HepG2 (cell line): ENCODE measurements around the gene EEFSEC. TPM values are rescaled to one million over a fixed set of nuclear protein-coding genes. Genes with fewer than 3 reads are reported as not detected.

Experiments
- AHR ChIP-seq: IDR thresholded peaks from 2 replicates; pipeline ENCODE4 v1.6.1; 2018; ENCODE audit warnings: missing genetic modification reagents, missing compliant biosample characterization
- ARHGAP35 ChIP-seq: sonication (generic); formaldehyde crosslinking; IDR thresholded peaks from 2 replicates; pipeline ENCODE4 v1.9.0; 2022; ENCODE audit warnings: mild to moderate bottlenecking, inconsistent platforms, moderate library complexity, missing genetic modification reagents, borderline replicate concordance
- CBX1 ChIP-seq: IDR thresholded peaks from one replicate; pipeline ENCODE4 v1.6.1; 2016; ENCODE audit warnings: antibody characterized with exemption, low read depth
- EHMT2 ChIP-seq: fragments of 200-600 bp; sonication (generic); IDR thresholded peaks from 2 replicates; pipeline ENCODE4 v1.7.0; 2017; ENCODE audit warnings: antibody characterized with exemption, low read depth, low read length, borderline replicate concordance
- GABPA ChIP-seq, 2 experiments: IDR thresholded peaks; 2 replicates each; pipeline ENCODE4 v1.6.1; 2011 to 2016; ENCODE audit warnings: low read depth in 2 of 2, low read length in 1 of 2, missing biosample characterization in 1 of 2, missing genetic modification characterization in 1 of 2
- KLF11 ChIP-seq: IDR thresholded peaks from 2 replicates; pipeline ENCODE4 v1.6.1; 2016; ENCODE audit warnings: missing compliant biosample characterization
- MED1 ChIP-seq: sonication (generic); formaldehyde crosslinking; IDR thresholded peaks from 2 replicates; pipeline ENCODE4 v1.4.0; 2020; ENCODE audit warnings: missing genetic modification reagents
- NR1H2 ChIP-seq: sonication (generic); formaldehyde crosslinking; IDR thresholded peaks from 2 replicates; pipeline ENCODE4 v1.8.1; 2022; ENCODE audit warnings: low read depth, missing genetic modification reagents, borderline replicate concordance
- ZBTB20 ChIP-seq: sonication (generic); formaldehyde crosslinking; IDR thresholded peaks from 2 replicates; pipeline ENCODE4 v1.8.1; 2023; ENCODE audit warnings: missing genetic modification reagents, low read depth, mild to moderate bottlenecking, borderline replicate concordance
- ZBTB7A ChIP-seq: sonication (generic); formaldehyde crosslinking; IDR thresholded peaks from 2 replicates; pipeline ENCODE4 v1.8.0; 2022; ENCODE audit warnings: mild to moderate bottlenecking, missing genetic modification reagents
- ZFP36L2 ChIP-seq: sonication (generic); formaldehyde crosslinking; IDR thresholded peaks from 2 replicates; pipeline ENCODE4 v1.4.0; 2020; ENCODE audit warnings: missing genetic modification reagents
- ZNF256 ChIP-seq: sonication (generic); formaldehyde crosslinking; conservative IDR thresholded peaks from 2 replicates; pipeline ENCODE4 v1.4.0; 2020; ENCODE audit warnings: missing genetic modification reagents
- ZNF367 ChIP-seq: sonication (generic); formaldehyde crosslinking; IDR thresholded peaks from 2 replicates; pipeline ENCODE4 v1.4.0; 2020; ENCODE audit warnings: missing genetic modification reagents, borderline replicate concordance
- ZNF816 ChIP-seq: sonication (generic); formaldehyde crosslinking; IDR thresholded peaks from 2 replicates; pipeline ENCODE4 v1.8.0; 2022; ENCODE audit warnings: missing genetic modification reagents, mild to moderate bottlenecking, borderline replicate concordance
- polyA plus RNA-seq, 8 experiments: library from polyadenylated mRNA; depleted of rRNA in 3 of 8; stranded (reverse) in 7 of 8; unstranded in 1 of 8; fragments of >200 nt; fragmentation: Illumina TruSeq in 4 of 8; extraction: Trizol in 4 of 8; gene quantifications; 2 replicates each; pipeline versions ENCODE4 v1.2.1 to v1.2.3, GENCODE V29; 2011 to 2016; ENCODE audit warnings: low read depth in 4 of 8, missing spikeins in 1 of 8, mixed read lengths in 1 of 8; ENCODE audit not compliant: insufficient read depth in 1 of 8
- total RNA-seq, 5 experiments: library from RNA; depleted of rRNA; stranded (reverse); fragments of >200 nt; fragmentation: Illumina TruSeq; extraction: Trizol; gene quantifications; 2 replicates each; pipeline ENCODE4 v1.2.3, GENCODE V29; 2016; ENCODE audit warnings: low read depth in 1 of 5
- TF ChIP-seq, protein P1 (sequence below): sonication (generic); formaldehyde crosslinking; IDR thresholded peaks from 2 replicates; pipeline ENCODE4 v1.4.0; 2020; ENCODE audit warnings: missing genetic modification reagents, borderline replicate concordance
- TF ChIP-seq, protein P2 (sequence below): sonication (generic); formaldehyde crosslinking; conservative IDR thresholded peaks from 2 replicates; pipeline ENCODE4 v1.8.1; 2023; ENCODE audit warnings: missing genetic modification reagents
- TF ChIP-seq, protein P3 (sequence below): IDR thresholded peaks from 2 replicates; pipeline ENCODE4 v1.6.1; 2016; ENCODE audit warnings: low read depth
- TF ChIP-seq, protein P4 (sequence below): sonication (generic); formaldehyde crosslinking; IDR thresholded peaks from 2 replicates; pipeline ENCODE4 v1.9.0; 2022; ENCODE audit warnings: missing genetic modification reagents, mild to moderate bottlenecking, borderline replicate concordance
- TF ChIP-seq, protein P5 (sequence below): sonication (generic); formaldehyde crosslinking; IDR thresholded peaks from 2 replicates; pipeline ENCODE4 v1.4.0; 2020; ENCODE audit warnings: missing genetic modification reagents, mild to moderate bottlenecking, borderline replicate concordance

Gene EEFSEC
- total and polyA plus RNA-seq, 2 of the 13 experiments (the other 11 are each of a cell fraction or from before 2014, with no cell fraction given), result 6.4 to 24.2 TPM

DNA sequence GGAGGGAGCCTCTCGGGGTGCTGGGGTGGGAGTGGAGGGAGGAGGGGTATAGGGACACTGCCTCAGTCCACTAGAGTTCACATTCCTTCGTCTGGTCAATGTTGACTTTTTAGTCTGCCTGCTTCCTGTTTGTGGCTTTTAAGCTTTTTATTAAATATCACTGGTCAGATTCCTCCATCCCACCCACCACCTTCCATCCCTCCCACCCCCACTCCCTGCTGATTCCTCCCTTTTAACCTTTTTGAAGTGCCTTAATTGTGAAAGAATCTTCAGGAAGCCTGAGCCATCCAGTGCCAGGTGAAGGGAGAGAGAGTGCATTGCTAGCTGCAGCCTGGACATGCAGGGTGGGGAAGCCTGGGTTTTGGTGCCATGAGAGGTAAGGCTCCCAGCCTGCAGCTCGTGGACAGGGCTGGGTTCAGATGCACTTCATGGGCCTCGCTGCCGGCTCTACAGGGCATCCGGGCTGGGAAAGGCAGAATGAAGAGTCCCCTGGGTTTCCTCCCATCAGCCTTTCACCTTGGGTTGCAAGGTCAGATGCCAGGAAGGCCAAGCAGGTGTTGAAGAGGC lies 207.5 kb downstream of the EEFSEC start (continued):
- TF ChIP-seq ARHGAP35 (CRISPR knock-in tag) (no peak), ZFP36L2 (CRISPR knock-in tag) (no peak), ZNF256 (CRISPR knock-in tag) (no peak), GABPA (IDR thresholded peaks at IDR 0.05; ENCODE audit: low read depth, low read length) (no peak), GABPA (CRISPR knock-in tag; IDR thresholded peaks at IDR 0.05; ENCODE audit: low read depth) (peak; percentile 57; the same call in 1 of the 2 replicates), KLF11 (CRISPR knock-in tag) (no peak), MED1 (CRISPR knock-in tag) (peak; percentile 74), CBX1 (no peak), ZNF367 (no peak), NR1H2 (CRISPR knock-in tag) (no peak), ZBTB7A (CRISPR knock-in tag) (no peak), AHR (no peak), ZBTB20 (CRISPR knock-in tag) (no peak), ZNF816 (CRISPR knock-in tag) (no peak), EHMT2 (no peak)
- TF ChIP-seq, protein P1, sequence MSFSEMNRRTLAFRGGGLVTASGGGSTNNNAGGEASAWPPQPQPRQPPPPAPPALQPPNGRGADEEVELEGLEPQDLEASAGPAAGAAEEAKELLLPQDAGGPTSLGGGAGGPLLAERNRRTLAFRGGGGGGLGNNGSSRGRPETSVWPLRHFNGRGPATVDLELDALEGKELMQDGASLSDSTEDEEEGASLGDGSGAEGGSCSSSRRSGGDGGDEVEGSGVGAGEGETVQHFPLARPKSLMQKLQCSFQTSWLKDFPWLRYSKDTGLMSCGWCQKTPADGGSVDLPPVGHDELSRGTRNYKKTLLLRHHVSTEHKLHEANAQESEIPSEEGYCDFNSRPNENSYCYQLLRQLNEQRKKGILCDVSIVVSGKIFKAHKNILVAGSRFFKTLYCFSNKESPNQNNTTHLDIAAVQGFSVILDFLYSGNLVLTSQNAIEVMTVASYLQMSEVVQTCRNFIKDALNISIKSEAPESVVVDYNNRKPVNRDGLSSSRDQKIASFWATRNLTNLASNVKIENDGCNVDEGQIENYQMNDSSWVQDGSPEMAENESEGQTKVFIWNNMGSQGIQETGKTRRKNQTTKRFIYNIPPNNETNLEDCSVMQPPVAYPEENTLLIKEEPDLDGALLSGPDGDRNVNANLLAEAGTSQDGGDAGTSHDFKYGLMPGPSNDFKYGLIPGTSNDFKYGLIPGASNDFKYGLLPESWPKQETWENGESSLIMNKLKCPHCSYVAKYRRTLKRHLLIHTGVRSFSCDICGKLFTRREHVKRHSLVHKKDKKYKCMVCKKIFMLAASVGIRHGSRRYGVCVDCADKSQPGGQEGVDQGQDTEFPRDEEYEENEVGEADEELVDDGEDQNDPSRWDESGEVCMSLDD (CRISPR knock-in tag), result peak; percentile 93; the same call in 1 of the 2 replicates
- TF ChIP-seq, protein P2, sequence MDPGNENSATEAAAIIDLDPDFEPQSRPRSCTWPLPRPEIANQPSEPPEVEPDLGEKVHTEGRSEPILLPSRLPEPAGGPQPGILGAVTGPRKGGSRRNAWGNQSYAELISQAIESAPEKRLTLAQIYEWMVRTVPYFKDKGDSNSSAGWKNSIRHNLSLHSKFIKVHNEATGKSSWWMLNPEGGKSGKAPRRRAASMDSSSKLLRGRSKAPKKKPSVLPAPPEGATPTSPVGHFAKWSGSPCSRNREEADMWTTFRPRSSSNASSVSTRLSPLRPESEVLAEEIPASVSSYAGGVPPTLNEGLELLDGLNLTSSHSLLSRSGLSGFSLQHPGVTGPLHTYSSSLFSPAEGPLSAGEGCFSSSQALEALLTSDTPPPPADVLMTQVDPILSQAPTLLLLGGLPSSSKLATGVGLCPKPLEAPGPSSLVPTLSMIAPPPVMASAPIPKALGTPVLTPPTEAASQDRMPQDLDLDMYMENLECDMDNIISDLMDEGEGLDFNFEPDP (CRISPR knock-in tag), result no peak
- TF ChIP-seq, protein P3, sequence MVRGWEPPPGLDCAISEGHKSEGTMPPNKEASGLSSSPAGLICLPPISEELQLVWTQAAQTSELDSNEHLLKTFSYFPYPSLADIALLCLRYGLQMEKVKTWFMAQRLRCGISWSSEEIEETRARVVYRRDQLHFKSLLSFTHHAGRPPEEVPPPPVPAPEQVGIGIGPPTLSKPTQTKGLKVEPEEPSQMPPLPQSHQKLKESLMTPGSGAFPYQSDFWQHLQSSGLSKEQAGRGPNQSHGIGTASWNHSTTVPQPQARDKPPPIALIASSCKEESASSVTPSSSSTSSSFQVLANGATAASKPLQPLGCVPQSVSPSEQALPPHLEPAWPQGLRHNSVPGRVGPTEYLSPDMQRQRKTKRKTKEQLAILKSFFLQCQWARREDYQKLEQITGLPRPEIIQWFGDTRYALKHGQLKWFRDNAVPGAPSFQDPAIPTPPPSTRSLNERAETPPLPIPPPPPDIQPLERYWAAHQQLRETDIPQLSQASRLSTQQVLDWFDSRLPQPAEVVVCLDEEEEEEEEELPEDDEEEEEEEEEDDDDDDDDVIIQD (CRISPR knock-in tag), result peak; percentile 29; the same call in 1 of the 2 replicates
- TF ChIP-seq, protein P4, sequence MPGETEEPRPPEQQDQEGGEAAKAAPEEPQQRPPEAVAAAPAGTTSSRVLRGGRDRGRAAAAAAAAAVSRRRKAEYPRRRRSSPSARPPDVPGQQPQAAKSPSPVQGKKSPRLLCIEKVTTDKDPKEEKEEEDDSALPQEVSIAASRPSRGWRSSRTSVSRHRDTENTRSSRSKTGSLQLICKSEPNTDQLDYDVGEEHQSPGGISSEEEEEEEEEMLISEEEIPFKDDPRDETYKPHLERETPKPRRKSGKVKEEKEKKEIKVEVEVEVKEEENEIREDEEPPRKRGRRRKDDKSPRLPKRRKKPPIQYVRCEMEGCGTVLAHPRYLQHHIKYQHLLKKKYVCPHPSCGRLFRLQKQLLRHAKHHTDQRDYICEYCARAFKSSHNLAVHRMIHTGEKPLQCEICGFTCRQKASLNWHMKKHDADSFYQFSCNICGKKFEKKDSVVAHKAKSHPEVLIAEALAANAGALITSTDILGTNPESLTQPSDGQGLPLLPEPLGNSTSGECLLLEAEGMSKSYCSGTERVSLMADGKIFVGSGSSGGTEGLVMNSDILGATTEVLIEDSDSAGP, result no peak
- TF ChIP-seq, protein P5, sequence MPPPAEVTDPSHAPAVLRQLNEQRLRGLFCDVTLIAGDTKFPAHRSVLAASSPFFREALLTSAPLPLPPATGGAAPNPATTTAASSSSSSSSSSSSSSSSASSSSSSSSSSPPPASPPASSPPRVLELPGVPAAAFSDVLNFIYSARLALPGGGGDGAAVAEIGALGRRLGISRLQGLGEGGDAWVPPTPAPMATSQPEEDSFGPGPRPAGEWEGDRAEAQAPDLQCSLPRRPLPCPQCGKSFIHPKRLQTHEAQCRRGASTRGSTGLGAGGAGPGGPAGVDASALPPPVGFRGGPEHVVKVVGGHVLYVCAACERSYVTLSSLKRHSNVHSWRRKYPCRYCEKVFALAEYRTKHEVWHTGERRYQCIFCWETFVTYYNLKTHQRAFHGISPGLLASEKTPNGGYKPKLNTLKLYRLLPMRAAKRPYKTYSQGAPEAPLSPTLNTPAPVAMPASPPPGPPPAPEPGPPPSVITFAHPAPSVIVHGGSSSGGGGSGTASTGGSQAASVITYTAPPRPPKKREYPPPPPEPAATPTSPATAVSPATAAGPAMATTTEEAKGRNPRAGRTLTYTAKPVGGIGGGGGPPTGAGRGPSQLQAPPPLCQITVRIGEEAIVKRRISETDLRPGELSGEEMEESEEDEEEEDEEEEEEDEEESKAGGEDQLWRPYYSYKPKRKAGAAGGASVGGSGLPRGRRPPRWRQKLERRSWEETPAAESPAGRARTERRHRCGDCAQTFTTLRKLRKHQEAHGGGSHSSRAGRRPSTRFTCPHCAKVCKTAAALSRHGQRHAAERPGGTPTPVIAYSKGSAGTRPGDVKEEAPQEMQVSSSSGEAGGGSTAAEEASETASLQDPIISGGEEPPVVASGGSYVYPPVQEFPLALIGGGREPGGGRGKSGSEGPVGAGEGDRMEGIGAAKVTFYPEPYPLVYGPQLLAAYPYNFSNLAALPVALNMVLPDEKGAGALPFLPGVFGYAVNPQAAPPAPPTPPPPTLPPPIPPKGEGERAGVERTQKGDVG, result no peak
